GM21381 (cell line): ENCODE measurements around the gene HNRNPH2.

Experiments used
- ATAC-seq: cut with Tn5 transposase; IDR thresholded peaks from one replicate; pipeline ENCODE4 v1.9.1; 2021; ENCODE audit warnings: mild to moderate bottlenecking, moderate library complexity; ENCODE audit not compliant: unreplicated experiment

The HNRNPH2 gene

GRCh38 chrX:101407748-101408531, at the start of gene HNRNPH2, which contains the start of gene GLA:
TSS of gene HNRNPH2 (plus strand) at chrX:101408222. CDS start at chrX:101411989, 3,767 bp downstream.
TSS of gene GLA (minus strand) at chrX:101407925. CDS start at chrX:101407903, 22 bp downstream.
- ATAC-seq, result peak; percentile 91

- no peak for ATAC-seq
Measured at GRCh38 chrX:101359966-101360365, 48.1 kb upstream of the HNRNPH2 start.

GRCh38 chrX:101360390-101360789, 47.6 kb upstream of the HNRNPH2 start:
- ATAC-seq, result no peak

GRCh38 chrX:101362116-101362515, 45.9 kb upstream of the HNRNPH2 start:
- ATAC-seq, result no peak

GRCh38 chrX:101362757-101363156, 45.3 kb upstream of the HNRNPH2 start:
- no peak for ATAC-seq

GRCh38 chrX:101365301-101365795, 42.7 kb upstream of the HNRNPH2 start:
- no peak for ATAC-seq

GRCh38 chrX:101368800-101369199, 39.2 kb upstream of the HNRNPH2 start:
- ATAC-seq, result no peak

- ATAC-seq, result no peak
Measured at GRCh38 chrX:101369687-101370086, 38.3 kb upstream of the HNRNPH2 start.

GRCh38 chrX:101370888-101371504, 37.0 kb upstream of the HNRNPH2 start:
- ATAC-seq, result no peak

GRCh38 chrX:101377547-101377946, 30.5 kb upstream of the HNRNPH2 start:
- ATAC-seq, result no peak

GRCh38 chrX:101383679-101384205, 24.3 kb upstream of the HNRNPH2 start:
- ATAC-seq, result peak; percentile 70

GRCh38 chrX:101385026-101385684, 22.9 kb upstream of the HNRNPH2 start:
- no peak for ATAC-seq

GRCh38 chrX:101385795-101386541, 22.1 kb upstream of the HNRNPH2 start, which contains the start of gene BTK:
TSS of gene BTK (minus strand) at chrX:101386191. CDS start at chrX:101375284, 10,907 bp downstream.
- peak; percentile 59 for ATAC-seq

- ATAC-seq, result no peak
Measured at GRCh38 chrX:101386542-101386885, 21.5 kb upstream of the HNRNPH2 start.

GRCh38 chrX:101388604-101389003, 19.4 kb upstream of the HNRNPH2 start:
- no peak for ATAC-seq

- peak; percentile 83 for ATAC-seq
Measured at GRCh38 chrX:101390664-101391525, 17.1 kb upstream of the HNRNPH2 start, which contains the start of gene RPL36A. TSS of gene RPL36A (plus strand) at chrX:101391011. CDS start at chrX:101391044, 33 bp downstream.

- ATAC-seq, result no peak
Measured at GRCh38 chrX:101391831-101392230, 16.2 kb upstream of the HNRNPH2 start.

GRCh38 chrX:101393530-101394305, 14.3 kb upstream of the HNRNPH2 start:
- ATAC-seq, result no peak

GRCh38 chrX:101394372-101394771, 13.7 kb upstream of the HNRNPH2 start:
- no peak for ATAC-seq
